AG09319 (cell line): ENCODE results near the gene IGFBP7.

Experiments used
- DNase-seq: peaks from one replicate; pipeline ENCODE4 v3.0.0-alpha.2; 2010; ENCODE audit warnings: low read depth; ENCODE audit errors: extremely low read depth
- CTCF ChIP-seq: IDR thresholded peaks from 2 replicates; pipeline ENCODE4 v1.5.1; 2011; ENCODE audit warnings: low read depth, mild to moderate bottlenecking, inconsistent platforms, low read length, moderate library complexity

The IGFBP7 gene

GRCh38 chr4:57086031-57086723, 24.0 kb downstream of the IGFBP7 start:
- no peak for TF ChIP-seq CTCF
- no peak for DNase-seq

DNA sequence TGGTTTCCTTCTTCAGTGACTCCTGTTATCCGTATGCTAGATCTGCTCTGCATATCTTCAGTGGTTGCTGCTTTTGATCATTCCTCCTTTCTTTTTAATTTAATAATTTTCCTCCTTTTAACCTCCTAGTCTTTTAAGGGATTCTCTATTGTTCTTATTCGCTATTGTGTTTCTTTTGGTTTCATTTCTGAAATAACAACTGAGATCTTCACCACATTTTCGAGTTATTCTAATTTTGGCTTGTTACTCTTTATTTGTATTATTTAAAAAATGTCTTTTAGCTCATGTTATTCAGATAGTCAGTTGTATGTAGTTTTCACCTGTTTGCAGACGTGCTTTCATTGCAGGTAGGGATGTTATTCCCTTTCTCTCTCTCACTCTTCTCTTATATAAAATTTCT, 24.9 kb downstream of the IGFBP7 start:
- TF ChIP-seq CTCF = no peak
- DNase-seq = no peak

- no peak for TF ChIP-seq CTCF
- DNase-seq = no peak
Observed at GRCh38 chr4:57084360-57084759, 25.8 kb downstream of the IGFBP7 start.

- TF ChIP-seq CTCF = no peak
Observed at GRCh38 chr4:57083090-57083489, 27.1 kb downstream of the IGFBP7 start.

DNA sequence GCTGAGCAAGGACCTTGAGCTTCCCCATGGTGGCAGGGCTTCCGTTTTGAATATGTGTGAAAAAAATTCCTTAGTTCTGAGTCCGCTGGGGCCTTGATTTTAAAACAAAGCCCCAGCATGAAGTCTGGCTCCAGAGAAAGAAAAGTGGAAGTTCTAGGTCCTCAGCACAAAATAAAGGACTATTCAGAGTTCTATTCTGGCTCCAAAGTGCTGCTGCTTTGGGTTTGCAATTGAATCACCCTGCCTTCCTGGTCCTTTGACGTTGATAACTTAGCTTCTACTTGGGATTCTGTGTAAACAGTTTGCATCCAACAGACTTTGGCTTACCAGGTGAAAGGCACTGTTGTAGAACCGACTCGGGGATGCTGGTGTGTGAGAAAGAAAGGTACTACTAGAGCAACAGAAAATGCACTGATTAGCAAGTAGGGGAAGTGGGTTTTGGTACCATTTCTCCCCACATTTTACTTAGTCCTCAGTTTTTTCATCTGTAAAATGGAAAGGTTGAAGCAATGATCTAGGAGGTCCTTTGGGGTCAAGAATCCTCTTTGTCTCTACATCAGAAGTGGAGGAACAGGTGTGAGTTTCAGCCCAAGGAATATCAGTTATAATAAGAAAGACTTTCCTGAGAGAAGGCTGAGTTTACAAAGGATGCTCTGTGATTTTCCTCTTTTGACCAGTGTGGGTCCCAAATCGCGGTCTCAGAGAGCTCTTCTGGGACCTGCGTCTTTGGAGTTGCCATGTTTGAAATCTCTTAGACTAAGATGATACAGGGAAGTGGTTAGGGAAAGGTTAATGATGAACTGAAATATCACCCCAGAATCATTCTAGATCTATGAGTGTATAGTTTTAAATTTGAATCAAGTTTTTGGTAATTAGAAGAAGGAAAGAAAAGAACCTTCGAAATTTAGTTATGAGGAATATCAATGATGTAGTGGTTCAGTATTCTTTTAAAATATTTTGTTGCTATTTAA, 28.2 kb downstream of the IGFBP7 start:
- no peak for DNase-seq
- no peak for TF ChIP-seq CTCF

More at GRCh38 chr4:57083090-57083489, 27.1 kb downstream of the IGFBP7 start:
- no peak for DNase-seq

DNA sequence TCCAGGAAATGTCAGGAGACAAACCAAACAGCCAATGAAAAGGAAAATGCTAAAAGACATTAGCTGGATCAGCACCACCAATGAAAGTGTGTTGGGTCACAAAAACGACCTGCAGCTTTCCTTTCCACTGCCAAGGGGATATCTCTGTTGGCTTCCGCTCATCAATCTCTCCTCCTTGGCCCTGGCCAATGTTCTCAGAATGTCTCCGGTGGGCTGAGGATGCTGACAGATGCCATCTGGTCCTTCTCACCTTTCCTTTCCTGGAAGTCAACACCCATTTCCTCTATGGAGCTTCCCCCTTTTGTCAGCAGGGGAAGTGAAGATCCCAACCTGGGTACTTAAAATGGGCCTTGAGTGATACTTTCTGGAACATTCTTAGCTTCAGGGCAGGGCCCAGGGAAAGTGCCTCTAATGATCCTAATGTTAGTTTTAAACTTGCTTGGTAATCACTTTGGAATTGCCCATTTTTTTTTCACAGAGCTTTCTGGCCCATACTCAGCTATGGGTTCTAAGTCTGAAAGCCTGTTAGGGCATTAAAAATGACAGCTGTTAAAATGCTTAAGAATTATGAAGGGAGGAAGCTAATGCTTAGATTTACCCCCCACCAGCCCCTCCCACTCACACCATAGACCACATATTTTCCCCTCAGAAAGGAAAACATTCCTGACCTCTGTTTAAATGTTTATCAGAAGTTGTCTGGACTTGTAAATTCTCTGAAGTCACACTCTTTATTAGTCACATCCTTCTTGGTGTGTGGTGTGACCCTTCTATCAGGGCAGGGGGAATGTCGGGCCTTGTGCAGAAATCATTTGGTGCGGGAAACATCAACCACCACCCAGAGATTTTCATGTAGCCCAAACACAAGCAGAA, 29.2 kb downstream of the IGFBP7 start:
- no peak for TF ChIP-seq CTCF
- no peak for DNase-seq
